Brain microvascular endothelial cell (primary cell): Measurements from ENCODE around the gene FASLG.
"Not testable (repeated sequence)": the region's sequence is repeated elsewhere in the genome, so short reads cannot be mapped to it uniquely, and the experiment has no call there.

Source experiments
- DNase-seq: peaks from one replicate; pipeline ENCODE4 v3.0.0-alpha.2; 2020
- H3K27ac ChIP-seq: fragments of 250-450 bp; sonication (Bioruptor Pico); 2 replicates; pipeline ENCODE4 v1.5.1; 2020; ENCODE audit warnings: mild to moderate bottlenecking, moderate library complexity
- H3K27me3 ChIP-seq: fragments of 250-450 bp; sonication (Bioruptor Pico); replicated peaks from 2 replicates; pipeline ENCODE4 v1.5.1; 2020; ENCODE audit warnings: mild to moderate bottlenecking
- H3K36me3 ChIP-seq: fragments of 250-450 bp; sonication (Bioruptor Pico); replicated peaks from 2 replicates; pipeline ENCODE4 v1.5.1; 2020; ENCODE audit warnings: mild to moderate bottlenecking
- H3K4me3 ChIP-seq: 2 replicates; pipeline ENCODE4 v1.5.1; 2011; ENCODE audit warnings: low read depth, mild to moderate bottlenecking, control low read depth, low read length, moderate library complexity
- CTCF ChIP-seq: IDR thresholded peaks from 2 replicates; pipeline ENCODE4 v1.5.1; 2011; ENCODE audit warnings: low read depth, mild to moderate bottlenecking, moderate library complexity, low read length, control low read depth, inconsistent platforms; ENCODE audit errors: missing control alignments
- in situ Hi-C: cut with HindIII; loops from 2 replicates; pipeline ENCODE4 v1.10.0; 2017; ENCODE audit warnings: low sequenced_read_pairs, low pct_ligation_motif_present

The FASLG gene

GRCh38 chr1:172658871-172659453, at the start of gene FASLG:
FASLG (plus strand) TSS chr1:172659103; CDS start chr1:172659202, 99 bp downstream.
- no peak for TF ChIP-seq CTCF
- in situ Hi-C loops = no loop called here
- H3K27ac ChIP-seq = no peak within 1 kb of the TSS
- no peaks in the 10 kb centered on the region for H3K36me3 ChIP-seq
- no peak for DNase-seq
- no peak within 1 kb of the TSS for H3K4me3 ChIP-seq
- no peaks in the 10 kb centered on the region for H3K27me3 ChIP-seq

- Histone ChIP-seq H3K27ac (no peak overlapping the region), H3K36me3 (peaks cover 8% of the 10 kb centered on the region), H3K4me3 (no peak overlapping the region), H3K27me3 (no peaks in the 10 kb centered on the region)
- TF ChIP-seq CTCF = peak; percentile 27
- in situ Hi-C loops = no loop called here
- no peak for DNase-seq
Observed at GRCh38 chr1:172609528-172609927, 49.4 kb upstream of the FASLG start.

GRCh38 chr1:172612478-172612877, 46.4 kb upstream of the FASLG start:
- in situ Hi-C loops = no loop called here
- Histone ChIP-seq H3K27me3 (no peaks in the 10 kb centered on the region), H3K27ac (no peak overlapping the region), H3K36me3 (peaks cover 8% of the 10 kb centered on the region), H3K4me3 (no peak overlapping the region)
- no peak for TF ChIP-seq CTCF
- DNase-seq = no peak

GRCh38 chr1:172613294-172613693, 45.6 kb upstream of the FASLG start:
- Histone ChIP-seq H3K36me3 (peaks cover 8% of the 10 kb centered on the region), H3K4me3 (no peak overlapping the region), H3K27me3 (no peaks in the 10 kb centered on the region), H3K27ac (no peak overlapping the region)
- in situ Hi-C loops = no loop called here
- DNase-seq = no peak
- TF ChIP-seq CTCF = no peak

- TF ChIP-seq CTCF = no peak
- no peak overlapping the region for H3K27ac ChIP-seq
- H3K36me3 ChIP-seq = no peaks in the 10 kb centered on the region
- DNase-seq = no peak
- H3K27me3 ChIP-seq = no peaks in the 10 kb centered on the region
- in situ Hi-C loops = no loop called here
- H3K4me3 ChIP-seq = no peak overlapping the region
Observed at GRCh38 chr1:172616195-172616594, 42.7 kb upstream of the FASLG start.

- Histone ChIP-seq H3K36me3 (no peaks in the 10 kb centered on the region), H3K27ac (no peak overlapping the region), H3K27me3 (no peaks in the 10 kb centered on the region), H3K4me3 (no peak overlapping the region)
- no peak for TF ChIP-seq CTCF
- in situ Hi-C loops = no loop called here
- no peak for DNase-seq
Observed at GRCh38 chr1:172616636-172617035, 42.3 kb upstream of the FASLG start.

- H3K27me3 ChIP-seq, H3K27ac ChIP-seq, DNase-seq, H3K36me3 ChIP-seq, in situ Hi-C loops, H3K4me3 ChIP-seq: not testable (repeated sequence)
Observed at GRCh38 chr1:172620603-172621002, 38.3 kb upstream of the FASLG start.
